ENCODE results near the gene CPT2.

Gene CPT2

DNA sequence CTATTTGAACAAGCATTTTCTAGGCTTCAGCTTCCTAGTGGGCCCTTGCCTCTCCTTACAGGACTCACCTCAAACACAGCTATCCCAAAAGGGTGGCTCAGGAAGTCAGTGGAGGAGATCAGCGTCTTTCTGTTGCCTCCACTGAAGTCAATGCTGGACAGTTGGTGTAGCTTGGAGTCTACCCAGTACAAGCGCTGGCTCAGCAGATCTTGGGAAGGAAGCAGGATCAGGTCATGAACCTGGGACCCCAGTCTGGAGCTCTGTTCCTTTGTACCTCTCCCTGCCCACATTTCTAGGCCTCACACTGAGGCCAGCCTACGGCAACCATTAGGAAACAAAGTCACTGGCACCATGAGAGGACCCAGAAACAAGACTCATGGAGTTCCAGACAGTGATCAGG, 65.4 kb downstream of the CPT2 start:
- no peak overlapping the region for H3K4me3 ChIP-seq (ENCODE audit: low read length)
- no peak for DNase-seq (ENCODE audit: low read depth)
- TF ChIP-seq, protein P1, sequence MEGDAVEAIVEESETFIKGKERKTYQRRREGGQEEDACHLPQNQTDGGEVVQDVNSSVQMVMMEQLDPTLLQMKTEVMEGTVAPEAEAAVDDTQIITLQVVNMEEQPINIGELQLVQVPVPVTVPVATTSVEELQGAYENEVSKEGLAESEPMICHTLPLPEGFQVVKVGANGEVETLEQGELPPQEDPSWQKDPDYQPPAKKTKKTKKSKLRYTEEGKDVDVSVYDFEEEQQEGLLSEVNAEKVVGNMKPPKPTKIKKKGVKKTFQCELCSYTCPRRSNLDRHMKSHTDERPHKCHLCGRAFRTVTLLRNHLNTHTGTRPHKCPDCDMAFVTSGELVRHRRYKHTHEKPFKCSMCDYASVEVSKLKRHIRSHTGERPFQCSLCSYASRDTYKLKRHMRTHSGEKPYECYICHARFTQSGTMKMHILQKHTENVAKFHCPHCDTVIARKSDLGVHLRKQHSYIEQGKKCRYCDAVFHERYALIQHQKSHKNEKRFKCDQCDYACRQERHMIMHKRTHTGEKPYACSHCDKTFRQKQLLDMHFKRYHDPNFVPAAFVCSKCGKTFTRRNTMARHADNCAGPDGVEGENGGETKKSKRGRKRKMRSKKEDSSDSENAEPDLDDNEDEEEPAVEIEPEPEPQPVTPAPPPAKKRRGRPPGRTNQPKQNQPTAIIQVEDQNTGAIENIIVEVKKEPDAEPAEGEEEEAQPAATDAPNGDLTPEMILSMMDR (conservative IDR thresholded peaks at IDR 0.05; ENCODE audit: low read length): no peak

Measured in AG10803 (cell line).